GM19239 (cell line): ENCODE measurements around the gene ADPGK.
"Not testable (repeated sequence)": the region's sequence is repeated elsewhere in the genome, so short reads cannot be mapped to it uniquely, and the experiment has no call there.

Experiments
- DNase-seq: peaks from one replicate; pipeline ENCODE4 v3.0.0; 2011; ENCODE audit warnings: low spot score; ENCODE audit not compliant: insufficient read length
- FAIRE-seq: peaks from 2 replicates; lab custom pipeline; 2011; peaks lifted over from hg19 to GRCh38; lab: Jason Lieb, UNC

Gene ADPGK

GRCh38 chr15:72783640-72784455 lies at the start of gene ADPGK:
Gene ADPGK, minus strand, starts transcription at chr15:72783758. Its CDS starts 67 bp downstream, at chr15:72783691.
- DNase-seq (peak; percentile 72), FAIRE-seq (peak; percentile 80)

GRCh38 chr15:72827226-72827625 lies 43.7 kb upstream of the ADPGK start:
- DNase-seq, result no peak
- FAIRE-seq, result no peak

- FAIRE-seq (no peak), DNase-seq (no peak)
Observed at GRCh38 chr15:72826611-72827010, 43.1 kb upstream of the ADPGK start.

- DNase-seq, result no peak
- no peak for FAIRE-seq
Observed at GRCh38 chr15:72825829-72826228, 42.3 kb upstream of the ADPGK start.

- FAIRE-seq (no peak), DNase-seq (no peak)
Observed at GRCh38 chr15:72824781-72825180, 41.2 kb upstream of the ADPGK start.

- FAIRE-seq (no peak), DNase-seq (no peak)
Observed at GRCh38 chr15:72824112-72824511, 40.6 kb upstream of the ADPGK start.

- no peak for DNase-seq
- no peak for FAIRE-seq
Observed at GRCh38 chr15:72820278-72820677, 36.7 kb upstream of the ADPGK start.

- DNase-seq, result no peak
- FAIRE-seq, result no peak
Observed at GRCh38 chr15:72818632-72819031, 35.1 kb upstream of the ADPGK start.

- no peak for DNase-seq
Observed at GRCh38 chr15:72813345-72814004, 29.9 kb upstream of the ADPGK start.

GRCh38 chr15:72809329-72809728 lies 25.8 kb upstream of the ADPGK start:
- FAIRE-seq, result no peak

More at GRCh38 chr15:72813345-72814004, 29.9 kb upstream of the ADPGK start:
- no peak for FAIRE-seq

GRCh38 chr15:72807346-72807745 lies 23.8 kb upstream of the ADPGK start:
- not testable (repeated sequence) for FAIRE-seq, DNase-seq

More at GRCh38 chr15:72809329-72809728, 25.8 kb upstream of the ADPGK start:
- no peak for DNase-seq

GRCh38 chr15:72803006-72803405 lies 19.4 kb upstream of the ADPGK start:
- DNase-seq, result no peak
- no peak for FAIRE-seq

- FAIRE-seq (no peak), DNase-seq (no peak)
Observed at GRCh38 chr15:72801590-72802325, 18.2 kb upstream of the ADPGK start.

- no peak for DNase-seq
Observed at GRCh38 chr15:72800833-72801481, 17.4 kb upstream of the ADPGK start.

GRCh38 chr15:72797834-72798233 lies 14.3 kb upstream of the ADPGK start:
- no peak for FAIRE-seq
- DNase-seq, result no peak

More at GRCh38 chr15:72800833-72801481, 17.4 kb upstream of the ADPGK start:
- FAIRE-seq, result no peak

- DNase-seq, result no peak
- no peak for FAIRE-seq
Observed at GRCh38 chr15:72797338-72797689, 13.8 kb upstream of the ADPGK start.

- peak; percentile 58 for DNase-seq
- FAIRE-seq, result peak; percentile 39
Observed at GRCh38 chr15:72796515-72797337, 13.2 kb upstream of the ADPGK start.

- no peak for FAIRE-seq
- no peak for DNase-seq
Observed at GRCh38 chr15:72796210-72796514, 12.6 kb upstream of the ADPGK start.

- FAIRE-seq (no peak), DNase-seq (no peak)
Observed at GRCh38 chr15:72793766-72794660, 10.5 kb upstream of the ADPGK start.
